ENCODE data around the gene INHBB.

DNA sequence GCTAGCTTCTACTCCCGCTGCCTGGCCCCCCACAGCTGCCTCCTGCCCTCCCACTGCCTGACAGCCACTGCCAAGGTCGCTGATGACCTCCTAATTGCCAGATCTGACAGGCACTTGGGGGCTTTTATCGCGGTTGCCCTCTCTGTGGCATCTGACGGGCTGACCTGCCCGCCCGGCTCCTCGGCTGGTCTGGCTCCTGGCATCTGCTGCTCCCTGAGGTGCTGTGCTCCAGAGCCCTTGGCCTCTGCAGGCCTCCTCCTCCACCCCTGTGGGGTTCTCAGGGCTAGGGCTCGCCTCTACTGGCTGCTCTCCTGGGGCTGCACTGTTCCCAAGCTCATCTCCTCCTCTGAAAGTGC lies 43.1 kb downstream of the INHBB start:
- TF ChIP-seq CHD4 (IDR thresholded peaks at IDR 0.05; ENCODE audit: borderline replicate concordance) (no peak), RAD21 (conservative IDR thresholded peaks at IDR 0.05 in 1 of 2, IDR thresholded peaks at IDR 0.05 in 1 of 2) (no peak), POLR2A (IDR thresholded peaks at IDR 0.05; ENCODE audit: low read length) (no peak), CTCF (IDR thresholded peaks at IDR 0.05) (no peak), CHD2 (IDR thresholded peaks at IDR 0.05; ENCODE audit: low read length, partially characterized antibody) (no peak), JUN (IDR thresholded peaks at IDR 0.05) (no peak), CBX8 (IDR thresholded peaks at IDR 0.05) (no peak), MAFK (IDR thresholded peaks at IDR 0.05; ENCODE audit: partially characterized antibody) (no peak)
- TF ChIP-seq, protein P1, sequence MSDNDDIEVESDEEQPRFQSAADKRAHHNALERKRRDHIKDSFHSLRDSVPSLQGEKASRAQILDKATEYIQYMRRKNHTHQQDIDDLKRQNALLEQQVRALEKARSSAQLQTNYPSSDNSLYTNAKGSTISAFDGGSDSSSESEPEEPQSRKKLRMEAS (IDR thresholded peaks at IDR 0.05), result no peak
- TF ChIP-seq, protein P2, sequence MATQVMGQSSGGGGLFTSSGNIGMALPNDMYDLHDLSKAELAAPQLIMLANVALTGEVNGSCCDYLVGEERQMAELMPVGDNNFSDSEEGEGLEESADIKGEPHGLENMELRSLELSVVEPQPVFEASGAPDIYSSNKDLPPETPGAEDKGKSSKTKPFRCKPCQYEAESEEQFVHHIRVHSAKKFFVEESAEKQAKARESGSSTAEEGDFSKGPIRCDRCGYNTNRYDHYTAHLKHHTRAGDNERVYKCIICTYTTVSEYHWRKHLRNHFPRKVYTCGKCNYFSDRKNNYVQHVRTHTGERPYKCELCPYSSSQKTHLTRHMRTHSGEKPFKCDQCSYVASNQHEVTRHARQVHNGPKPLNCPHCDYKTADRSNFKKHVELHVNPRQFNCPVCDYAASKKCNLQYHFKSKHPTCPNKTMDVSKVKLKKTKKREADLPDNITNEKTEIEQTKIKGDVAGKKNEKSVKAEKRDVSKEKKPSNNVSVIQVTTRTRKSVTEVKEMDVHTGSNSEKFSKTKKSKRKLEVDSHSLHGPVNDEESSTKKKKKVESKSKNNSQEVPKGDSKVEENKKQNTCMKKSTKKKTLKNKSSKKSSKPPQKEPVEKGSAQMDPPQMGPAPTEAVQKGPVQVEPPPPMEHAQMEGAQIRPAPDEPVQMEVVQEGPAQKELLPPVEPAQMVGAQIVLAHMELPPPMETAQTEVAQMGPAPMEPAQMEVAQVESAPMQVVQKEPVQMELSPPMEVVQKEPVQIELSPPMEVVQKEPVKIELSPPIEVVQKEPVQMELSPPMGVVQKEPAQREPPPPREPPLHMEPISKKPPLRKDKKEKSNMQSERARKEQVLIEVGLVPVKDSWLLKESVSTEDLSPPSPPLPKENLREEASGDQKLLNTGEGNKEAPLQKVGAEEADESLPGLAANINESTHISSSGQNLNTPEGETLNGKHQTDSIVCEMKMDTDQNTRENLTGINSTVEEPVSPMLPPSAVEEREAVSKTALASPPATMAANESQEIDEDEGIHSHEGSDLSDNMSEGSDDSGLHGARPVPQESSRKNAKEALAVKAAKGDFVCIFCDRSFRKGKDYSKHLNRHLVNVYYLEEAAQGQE (IDR thresholded peaks at IDR 0.05), result no peak
